Spleen (tissue), 7 donors: ENCODE results near the gene ELF2.

Source experiments
- POLR2A ChIP-seq, 3 donors: fragments of 450-650 bp; IDR thresholded peaks; one replicate each; pipeline ENCODE4 v1.5.1; 2017; ENCODE audit warnings: antibody characterized with exemption in 3 of 3, mild to moderate bottlenecking in 1 of 3
- POLR2AphosphoS5 ChIP-seq, 3 donors: sonication (generic); formaldehyde crosslinking; IDR thresholded peaks; one replicate each; pipeline ENCODE4 v1.5.1; 2017; ENCODE audit warnings: antibody characterized with exemption in 3 of 3
- TF ChIP-seq, protein P1 (sequence below), 11 experiments: fragments of 200-600 bp in 7 of 11; fragments of 450-650 bp in 4 of 11; sonication (generic) in 4 of 11; IDR thresholded peaks in 8 of 11; conservative IDR thresholded peaks in 3 of 11; 1 replicate in 7 of 11; 2 replicates in 4 of 11; pipeline versions ENCODE4 v1.4.0 to v1.8.0; 2016 to 2021; ENCODE audit warnings: antibody characterized with exemption in 11 of 11, inconsistent platforms in 4 of 11, mild to moderate bottlenecking in 1 of 11
- donor health status: DM: no; HTN: no; CAD: no; lungs with moderate emphysema.
- donor health status: DM: no; HTN: no; CAD: no.
- donor health status: DM: no; HTN: no; CAD: no.

DNA sequence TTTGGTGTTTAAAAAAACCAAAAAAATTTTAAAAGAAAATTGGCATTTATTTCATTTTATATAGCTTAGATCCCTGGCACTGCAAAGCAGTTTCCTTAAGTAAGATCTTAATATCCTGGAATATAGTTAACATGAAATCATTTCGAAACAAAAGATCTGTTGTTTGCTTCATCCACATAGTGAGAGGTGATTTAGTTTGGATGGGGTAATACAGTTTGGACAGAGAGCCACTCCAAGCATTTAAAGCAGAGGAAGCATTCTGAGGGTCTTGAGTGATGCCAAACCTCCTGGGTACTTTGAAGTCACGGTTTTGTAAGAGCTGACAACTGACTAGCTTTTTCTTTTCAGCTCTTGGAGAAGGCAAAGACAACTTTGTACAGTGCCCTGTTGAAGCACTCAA lies 132.7 kb downstream of the ELF2 start:
- TF ChIP-seq POLR2A (IDR thresholded peaks at IDR 0.05) (no peak), POLR2AphosphoS5 (IDR thresholded peaks at IDR 0.05) (no peak)
- TF ChIP-seq, protein P1, sequence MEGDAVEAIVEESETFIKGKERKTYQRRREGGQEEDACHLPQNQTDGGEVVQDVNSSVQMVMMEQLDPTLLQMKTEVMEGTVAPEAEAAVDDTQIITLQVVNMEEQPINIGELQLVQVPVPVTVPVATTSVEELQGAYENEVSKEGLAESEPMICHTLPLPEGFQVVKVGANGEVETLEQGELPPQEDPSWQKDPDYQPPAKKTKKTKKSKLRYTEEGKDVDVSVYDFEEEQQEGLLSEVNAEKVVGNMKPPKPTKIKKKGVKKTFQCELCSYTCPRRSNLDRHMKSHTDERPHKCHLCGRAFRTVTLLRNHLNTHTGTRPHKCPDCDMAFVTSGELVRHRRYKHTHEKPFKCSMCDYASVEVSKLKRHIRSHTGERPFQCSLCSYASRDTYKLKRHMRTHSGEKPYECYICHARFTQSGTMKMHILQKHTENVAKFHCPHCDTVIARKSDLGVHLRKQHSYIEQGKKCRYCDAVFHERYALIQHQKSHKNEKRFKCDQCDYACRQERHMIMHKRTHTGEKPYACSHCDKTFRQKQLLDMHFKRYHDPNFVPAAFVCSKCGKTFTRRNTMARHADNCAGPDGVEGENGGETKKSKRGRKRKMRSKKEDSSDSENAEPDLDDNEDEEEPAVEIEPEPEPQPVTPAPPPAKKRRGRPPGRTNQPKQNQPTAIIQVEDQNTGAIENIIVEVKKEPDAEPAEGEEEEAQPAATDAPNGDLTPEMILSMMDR (IDR thresholded peaks at IDR 0.05 in 8 of 11, conservative IDR thresholded peaks at IDR 0.05 in 3 of 11), result no peak
